ENCODE data around the gene TMEM9.
A peak's percentile ranks its signal among the peaks of the same experiment; 100 is the strongest.
"Not testable (repeated sequence)": the region's sequence is repeated elsewhere in the genome, so short reads cannot be mapped to it uniquely, and the experiment has no call there.

The TMEM9 gene

DNA sequence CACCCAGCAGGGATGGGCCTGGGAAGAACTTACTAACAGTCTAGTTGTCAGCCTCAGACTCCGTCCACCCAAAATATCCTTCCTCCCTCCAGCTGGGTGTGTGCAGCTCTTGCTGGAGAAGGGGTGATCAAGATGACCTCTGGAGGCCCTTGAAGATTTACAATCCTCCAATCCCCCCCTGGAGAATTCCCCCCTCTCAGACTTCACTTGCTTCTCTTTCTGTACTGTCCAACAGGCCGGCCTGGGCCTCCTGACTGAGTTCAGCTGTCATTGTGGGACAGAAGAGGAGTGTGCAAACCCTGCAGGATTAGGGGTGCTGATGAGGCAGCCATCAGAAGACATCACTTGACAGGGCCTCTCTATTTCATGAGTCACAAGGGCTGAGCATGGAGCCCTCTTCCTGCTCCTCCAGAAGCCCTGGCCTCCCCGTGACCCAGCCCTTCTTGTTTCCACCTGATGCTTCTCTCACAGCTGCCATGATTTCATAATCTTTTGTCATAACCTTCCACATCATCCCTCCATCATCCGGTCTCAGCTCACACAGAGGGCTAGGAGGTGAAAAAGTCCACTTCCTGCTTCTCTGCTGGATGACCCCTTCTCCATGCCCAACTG lies 18.8 kb upstream of the TMEM9 start:
- DNase-seq = no peak

DNA sequence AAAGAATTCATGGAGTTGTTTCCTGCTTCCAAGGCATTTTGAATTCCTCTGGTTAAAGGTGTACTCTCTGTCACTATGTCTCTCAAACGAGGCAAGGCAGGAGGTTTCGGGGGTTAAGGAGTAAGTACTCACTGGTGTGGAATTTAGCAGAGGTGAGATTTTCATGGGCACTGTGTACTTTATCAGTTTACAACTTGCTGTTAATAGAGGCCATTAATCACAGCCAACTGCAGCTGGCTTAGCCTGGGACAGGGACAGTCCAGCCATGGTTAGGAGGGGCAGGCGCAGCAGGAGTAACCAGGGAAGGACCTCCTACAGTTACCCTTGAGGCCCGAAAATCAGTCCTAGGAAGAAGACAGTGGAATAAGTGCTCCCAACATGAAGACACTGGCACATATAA lies 18.1 kb upstream of the TMEM9 start:
- DNase-seq = no peak

DNA sequence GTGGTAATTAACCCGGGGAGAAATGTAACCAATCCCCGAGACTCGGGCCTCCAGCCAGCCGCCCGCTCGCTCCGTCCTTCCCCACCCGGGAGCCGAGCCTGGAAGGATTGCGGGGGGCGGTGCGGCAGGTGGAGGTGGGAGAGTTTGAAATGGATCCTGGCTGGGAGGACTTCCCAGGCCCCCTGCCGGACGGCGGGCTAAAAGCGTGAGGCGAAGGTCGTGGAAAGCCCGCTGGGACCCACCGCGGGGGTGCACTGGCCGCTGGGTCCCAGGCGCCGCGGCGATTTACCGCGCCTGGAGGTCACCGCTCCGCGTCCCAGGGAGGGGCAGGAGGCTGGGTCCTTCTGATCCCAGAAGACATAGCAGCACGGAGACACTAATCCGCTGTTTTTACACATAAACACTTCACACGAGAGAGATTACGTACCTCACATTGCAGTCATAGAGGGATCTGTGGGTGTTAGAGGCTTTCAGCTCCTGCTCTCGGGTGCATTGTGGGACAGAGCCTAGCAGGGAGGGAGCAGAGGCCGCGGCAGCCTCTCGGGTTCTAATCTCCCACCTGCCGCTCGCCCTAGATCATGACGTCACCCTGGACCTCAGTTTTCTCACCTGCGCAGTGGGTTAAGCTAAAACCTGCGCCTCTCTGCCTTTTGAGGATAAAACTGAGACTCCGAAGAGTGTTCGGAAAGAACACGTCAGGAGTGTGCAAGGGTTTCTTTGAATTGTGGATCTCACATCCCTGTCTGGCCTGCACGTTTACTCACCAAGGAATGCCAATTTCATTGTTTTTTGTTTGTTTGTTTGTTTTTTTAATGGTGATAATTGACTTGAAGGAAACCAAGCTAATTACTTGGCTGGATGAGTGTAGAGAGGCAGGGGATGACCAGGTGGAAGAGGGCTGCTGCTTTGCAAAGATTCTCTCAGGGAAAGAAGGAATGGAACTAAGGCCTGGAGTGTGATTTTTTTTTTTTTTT lies 17.1 kb upstream of the TMEM9 start:
- peak; percentile 25 for DNase-seq

DNA sequence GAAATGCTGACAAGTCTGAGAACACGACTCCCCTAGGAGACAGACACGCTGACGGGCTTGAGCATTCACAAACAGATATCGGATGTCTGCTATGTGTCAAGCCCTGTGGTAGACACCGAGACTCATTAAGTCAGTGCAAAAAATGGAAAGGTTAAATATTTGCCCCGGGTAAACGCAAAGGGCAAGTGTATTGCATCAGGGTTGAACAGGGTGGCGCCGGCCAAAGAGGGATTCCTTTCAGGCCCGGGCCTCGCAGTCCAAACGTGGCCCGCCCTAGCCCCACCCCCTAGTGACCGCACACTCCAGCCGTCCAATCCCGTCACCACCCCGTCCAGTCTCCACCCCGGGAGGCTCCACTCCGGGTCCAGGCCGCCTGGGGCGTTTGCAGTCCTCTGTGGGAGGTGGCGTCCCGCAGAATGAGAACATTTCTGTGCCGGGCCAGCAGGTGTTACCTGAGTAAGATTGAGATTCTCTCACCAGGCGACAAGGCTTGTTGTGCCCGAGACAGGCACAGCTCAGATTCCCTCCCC lies 16.3 kb upstream of the TMEM9 start:
- peak; percentile 83 for DNase-seq

DNA sequence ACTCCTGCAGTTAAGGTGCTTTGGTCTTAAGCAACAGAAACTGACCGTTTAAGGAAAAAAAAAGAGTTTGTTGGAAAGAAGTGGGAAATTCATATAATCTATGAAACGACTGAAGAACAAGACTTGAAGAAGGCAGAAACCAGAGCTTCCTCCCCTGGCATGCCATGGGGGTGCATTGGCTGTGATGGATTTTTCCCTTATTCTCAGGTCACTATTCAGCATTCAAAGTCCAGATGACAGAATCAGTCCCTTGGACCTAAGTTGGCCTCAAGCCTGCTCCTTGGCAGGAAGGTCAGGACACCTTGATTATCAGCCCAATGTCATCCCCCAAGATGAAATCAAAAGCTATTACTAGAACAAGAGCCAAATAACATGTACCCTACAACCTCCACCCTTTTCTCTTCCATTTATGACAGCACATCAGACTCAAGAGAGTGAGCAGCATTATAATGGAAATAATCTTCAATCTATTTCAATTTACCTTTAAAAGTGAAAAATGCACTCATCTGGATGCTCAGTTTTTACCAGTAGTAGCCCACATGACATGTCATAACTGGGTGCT lies 15.8 kb upstream of the TMEM9 start:
- DNase-seq = no peak

DNA sequence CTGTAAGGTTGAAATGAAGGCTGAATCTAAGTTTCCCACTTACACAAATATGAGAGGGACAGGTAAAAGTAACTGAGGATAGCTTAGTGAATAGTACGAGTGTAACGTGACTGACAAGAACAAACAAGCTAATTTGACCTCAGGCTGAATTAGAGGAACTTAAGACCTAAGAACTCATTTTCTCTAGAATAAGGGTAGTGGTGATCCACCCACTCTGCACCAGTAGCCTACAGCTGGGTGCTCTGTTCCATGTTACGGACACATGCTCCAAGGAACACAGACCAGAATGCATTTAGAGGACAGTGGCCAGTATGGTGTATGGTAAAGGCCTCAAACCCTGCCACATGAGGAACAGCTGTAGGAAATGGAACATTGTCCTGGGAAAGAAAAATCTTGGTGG lies 14.9 kb upstream of the TMEM9 start:
- DNase-seq = no peak

GRCh38 chr1:201167041-201167991 lies 13.0 kb upstream of the TMEM9 start:
- DNase-seq = no peak

GRCh38 chr1:201164645-201165044 lies 10.4 kb upstream of the TMEM9 start:
- no peak for DNase-seq

- no peak for DNase-seq
These were observed 9.4 kb upstream of the TMEM9 start for GRCh38 chr1:201163707-201164106.

DNA sequence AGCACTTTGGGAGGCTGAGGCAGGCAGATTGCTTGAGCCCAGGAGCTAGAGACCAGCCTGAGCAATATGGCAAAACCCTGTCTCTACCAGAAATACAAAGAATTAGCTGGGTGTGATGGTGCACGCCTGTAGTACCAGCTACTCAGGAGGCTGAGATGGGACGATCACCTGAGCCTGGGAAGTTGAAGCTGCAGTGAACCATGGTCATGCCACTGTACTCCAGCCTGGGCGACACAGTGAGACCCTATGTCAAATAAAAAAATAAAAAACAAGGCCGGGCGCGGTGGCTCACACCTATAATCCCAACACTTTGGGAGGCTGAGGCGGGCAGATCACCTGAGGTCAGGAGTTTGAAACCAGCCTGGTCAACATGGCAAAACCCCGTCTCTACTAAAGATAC lies 8.8 kb upstream of the TMEM9 start:
- not testable (repeated sequence) for DNase-seq

DNA sequence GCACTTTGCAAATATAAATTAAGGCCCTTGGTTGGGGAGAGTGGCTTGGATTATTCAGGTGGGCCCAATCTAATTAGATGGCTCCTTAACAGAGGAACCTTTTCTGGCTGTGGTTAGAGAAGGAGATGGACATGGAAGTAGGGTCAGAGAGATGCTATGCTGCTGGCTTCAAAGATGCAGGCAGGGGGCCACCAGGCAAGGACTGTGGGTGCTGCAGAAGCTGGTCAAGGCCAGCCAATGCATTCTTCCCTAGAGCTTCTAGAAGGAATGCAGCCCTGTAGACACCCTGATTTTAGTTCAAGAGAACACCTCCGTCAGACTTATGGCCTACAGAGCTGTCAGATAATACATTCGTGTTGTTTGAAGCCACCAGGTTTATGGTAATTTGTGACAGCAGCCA lies 3.7 kb upstream of the TMEM9 start:
- DNase-seq = no peak

GRCh38 chr1:201156819-201157218 lies 2.5 kb upstream of the TMEM9 start:
- no peak for DNase-seq

- DNase-seq = no peak
These were observed 2.1 kb upstream of the TMEM9 start for GRCh38 chr1:201156346-201156745.

DNA sequence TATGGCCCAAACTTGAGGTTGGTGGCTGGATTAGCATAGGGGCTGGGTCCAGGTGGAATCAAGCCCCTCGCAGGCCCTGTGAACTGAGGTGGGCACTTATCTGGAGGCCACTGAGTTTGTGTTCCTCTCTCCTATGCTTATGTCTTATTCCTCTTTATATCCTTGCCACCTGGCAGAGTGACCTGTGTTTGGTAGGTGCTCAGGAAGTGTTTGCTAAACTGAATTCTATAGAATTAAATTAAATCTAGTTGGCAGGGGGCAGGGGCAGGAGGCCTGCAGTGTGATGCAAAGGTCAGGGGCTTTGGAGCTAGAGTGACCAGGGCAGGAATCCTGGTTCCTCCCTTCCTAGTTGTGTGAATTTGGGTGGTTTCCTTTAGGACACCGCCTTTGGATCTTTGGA lies 1.1 kb upstream of the TMEM9 start:
- DNase-seq = no peak

DNA sequence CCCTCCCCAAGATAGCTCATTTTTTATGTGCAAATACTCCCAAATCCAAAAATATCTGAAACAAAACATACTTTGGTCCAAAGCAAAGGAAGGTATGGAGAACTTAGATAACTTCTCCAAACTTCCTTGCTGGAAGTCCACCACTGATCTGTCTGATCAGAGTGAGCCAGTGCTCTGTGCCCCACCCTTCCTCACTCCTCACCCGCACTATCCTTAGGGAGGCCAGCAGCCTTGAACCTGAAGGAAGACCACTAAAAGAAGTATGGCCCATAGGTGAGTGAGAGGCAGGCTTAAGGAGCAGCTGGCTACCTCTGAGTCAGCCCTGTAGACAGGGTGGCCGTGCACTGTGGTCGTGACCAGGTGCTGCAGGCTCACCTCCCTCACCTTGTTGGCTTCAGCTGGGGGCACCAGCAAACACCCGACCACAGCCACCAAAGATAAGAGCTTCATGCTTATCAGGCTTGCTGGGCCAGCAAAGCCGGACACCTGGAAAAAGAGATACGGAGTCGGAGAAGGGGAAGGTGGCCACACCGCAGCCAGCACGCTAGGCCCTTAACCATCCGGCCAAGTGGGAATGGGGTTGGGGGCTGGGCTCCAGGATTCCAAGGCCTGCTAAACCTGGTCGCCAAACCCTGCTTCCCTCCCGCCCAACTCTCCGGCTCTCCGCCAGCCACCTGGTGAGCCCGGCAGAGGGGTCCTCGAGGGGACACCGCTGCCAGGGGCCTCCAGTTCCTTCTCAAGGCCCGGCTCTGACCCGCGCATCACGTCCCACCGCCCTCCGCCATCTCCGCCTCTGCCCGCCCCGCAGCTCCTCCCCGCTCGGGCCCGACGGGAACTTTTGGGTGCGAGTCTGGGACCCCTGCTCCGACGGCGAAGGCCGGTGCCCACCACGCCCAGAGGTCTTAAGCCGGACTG lies 543 bp downstream of the TMEM9 start:
- DNase-seq = no peak

GRCh38 chr1:201149400-201149799 lies 4.9 kb downstream of the TMEM9 start:
- no peak for DNase-seq

GRCh38 chr1:201147396-201148015 lies 6.8 kb downstream of the TMEM9 start:
- DNase-seq = no peak

- DNase-seq = no peak
These were observed 7.5 kb downstream of the TMEM9 start for GRCh38 chr1:201146626-201147390.

GRCh38 chr1:201145816-201146215 lies 8.5 kb downstream of the TMEM9 start:
- DNase-seq = no peak

GRCh38 chr1:201145132-201145531 lies 9.1 kb downstream of the TMEM9 start:
- no peak for DNase-seq

Measured in CD4-positive, alpha-beta T cell treated with Interleukin-15 for 1 hour (primary cell).